ENCODE measurements around the gene PLIN5.

PLIN5 gene

DNA sequence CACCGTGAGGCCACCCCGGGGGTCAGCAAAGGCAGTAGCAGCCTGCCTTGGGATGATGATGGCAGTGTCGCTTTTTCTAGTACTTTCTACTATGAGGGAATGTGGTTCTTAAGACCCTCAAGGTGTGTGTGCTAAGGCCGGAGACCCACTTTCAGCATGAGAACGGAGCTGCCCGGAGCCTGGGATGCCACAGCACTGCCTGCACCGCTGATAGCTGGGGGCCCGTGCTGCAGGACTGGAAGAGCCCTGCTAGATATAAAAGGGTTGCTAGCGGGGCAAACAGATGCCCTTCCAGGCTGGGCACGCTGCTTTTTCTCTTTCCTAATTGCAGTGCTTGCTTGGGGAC lies 31.2 kb downstream of the PLIN5 start:
- DNase-seq: no peak

DNA sequence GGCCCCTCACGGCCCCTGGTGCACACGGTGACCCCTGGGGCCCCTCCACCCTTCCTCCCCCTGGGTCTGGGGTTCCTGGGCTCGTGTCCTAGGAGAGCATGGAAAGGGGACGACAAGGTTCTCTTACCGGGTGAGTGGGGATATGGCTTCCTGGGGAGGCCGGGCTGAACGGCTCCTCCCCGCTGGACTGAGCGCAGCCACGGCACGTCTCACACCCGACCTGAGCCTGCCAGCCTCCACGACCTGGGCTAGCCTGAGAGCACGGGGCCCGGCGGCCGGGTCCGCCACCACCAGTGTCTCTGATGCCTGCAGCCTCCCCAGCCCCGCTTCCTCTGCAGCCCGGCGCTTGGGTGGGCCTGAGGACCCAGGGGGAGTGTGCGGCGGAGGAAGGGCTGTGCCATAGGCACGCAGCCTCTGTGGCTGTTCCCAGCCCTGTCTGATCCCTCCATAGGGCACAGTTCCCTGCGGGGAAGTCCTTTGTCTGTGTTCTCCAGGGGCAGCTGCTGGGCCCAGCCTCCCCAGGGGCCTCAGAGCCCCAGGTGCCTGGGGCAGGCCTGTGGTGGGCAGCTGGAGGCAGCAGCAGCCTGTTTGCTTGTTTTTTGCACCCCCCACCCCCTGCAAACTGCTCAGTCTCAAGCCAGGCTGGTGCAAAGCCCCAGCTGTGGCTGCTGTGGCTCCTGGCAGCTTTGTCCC lies 31.7 kb downstream of the PLIN5 start:
- no peak for DNase-seq

DNA sequence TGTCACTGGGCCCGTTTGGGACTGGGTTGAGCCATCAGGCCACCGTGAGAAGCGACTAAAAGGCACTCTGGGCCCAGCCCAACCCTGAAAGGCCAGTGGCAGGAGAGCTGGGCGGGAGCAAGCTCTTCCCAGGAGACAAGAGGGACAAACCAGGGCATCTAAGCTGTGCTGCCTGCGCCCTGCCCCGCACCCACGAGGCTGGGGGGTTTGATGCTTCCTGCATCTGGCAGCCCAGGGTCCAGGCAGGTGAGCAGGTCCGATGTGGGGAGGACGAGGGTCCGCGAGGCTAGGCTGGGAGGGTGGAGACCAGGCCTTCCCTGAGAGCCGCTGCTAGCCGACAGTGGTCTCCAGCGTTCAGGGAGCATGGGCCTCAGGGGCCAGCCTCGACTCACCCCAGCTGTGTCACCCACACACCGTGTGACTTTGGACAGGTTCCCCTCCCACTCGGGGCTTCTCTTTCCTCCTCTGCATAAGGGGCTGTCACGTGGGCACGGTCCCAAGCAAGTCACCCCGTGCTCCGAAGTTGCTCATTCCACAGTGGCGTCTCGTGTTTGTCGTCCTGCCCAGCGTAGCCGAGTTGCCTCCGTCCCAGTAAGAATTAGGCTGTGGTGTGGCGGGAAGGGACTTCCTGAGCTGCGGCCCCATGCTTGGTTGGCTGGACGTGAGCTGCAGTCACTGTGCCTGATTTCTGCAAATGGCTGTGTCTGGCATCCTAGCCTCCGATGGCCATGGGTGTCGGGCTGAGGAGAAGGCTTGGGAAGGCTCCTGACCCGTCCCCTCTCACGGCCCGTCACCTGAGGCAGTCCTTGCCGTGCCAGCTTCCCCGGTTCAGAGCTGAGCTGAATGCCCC lies 32.5 kb downstream of the PLIN5 start:
- no peak for DNase-seq

DNA sequence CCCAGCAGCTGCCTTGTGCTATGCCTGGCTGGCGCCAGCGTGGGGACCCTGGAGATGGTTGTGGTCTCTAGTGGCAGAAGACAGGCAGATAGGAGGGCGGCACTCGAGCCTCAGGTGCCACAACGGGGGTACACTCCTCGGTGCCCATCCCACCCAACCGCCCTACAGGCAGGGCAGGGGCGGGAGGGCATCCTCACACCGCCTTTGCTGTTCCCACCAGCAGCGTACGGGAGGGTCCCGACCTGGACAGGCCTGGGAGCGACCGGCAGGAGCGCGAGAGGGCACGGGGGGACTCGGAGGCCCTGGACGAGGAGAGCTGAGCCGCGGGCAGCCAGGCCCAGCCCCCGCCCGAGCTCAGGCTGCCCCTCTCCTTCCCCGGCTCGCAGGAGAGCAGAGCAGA lies 33.3 kb downstream of the PLIN5 start:
- DNase-seq: no peak

DNA sequence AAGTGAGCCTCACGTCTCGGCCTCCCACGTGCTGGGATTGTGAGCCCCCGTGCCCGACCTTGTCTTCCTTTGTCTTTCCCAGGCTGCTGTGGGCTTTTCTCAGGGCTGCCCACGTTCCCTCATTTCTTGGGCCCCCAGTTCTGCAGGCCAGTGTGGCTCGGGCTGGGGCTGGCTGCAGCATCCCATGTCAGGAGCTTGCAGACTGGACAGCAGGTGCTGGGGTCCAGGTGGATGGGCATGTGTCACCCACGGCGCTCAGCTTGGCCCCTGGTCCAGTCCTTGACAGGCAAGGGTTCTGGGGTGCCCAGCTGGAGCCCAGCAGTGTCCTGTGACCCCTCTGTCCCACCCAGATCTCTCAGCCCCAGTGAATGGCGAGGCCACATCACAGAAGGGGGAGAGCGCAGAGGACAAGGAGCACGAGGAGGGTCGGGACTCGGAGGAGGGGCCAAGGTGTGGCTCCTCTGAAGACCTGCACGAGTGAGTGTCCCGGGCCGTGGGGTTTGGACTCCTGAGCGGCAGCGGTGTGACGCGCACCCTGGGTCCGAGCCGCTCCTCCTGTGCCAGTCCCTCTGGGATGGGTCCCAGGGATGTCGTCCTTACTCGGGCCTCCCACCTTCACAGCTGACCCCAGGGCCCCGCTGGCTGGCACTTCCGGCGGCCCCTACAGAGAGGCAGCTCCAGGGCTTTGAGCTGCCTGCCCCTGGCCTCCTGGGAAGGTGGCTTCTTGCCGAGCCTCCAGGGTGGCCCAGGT lies 34.0 kb downstream of the PLIN5 start:
- DNase-seq: no peak

DNA sequence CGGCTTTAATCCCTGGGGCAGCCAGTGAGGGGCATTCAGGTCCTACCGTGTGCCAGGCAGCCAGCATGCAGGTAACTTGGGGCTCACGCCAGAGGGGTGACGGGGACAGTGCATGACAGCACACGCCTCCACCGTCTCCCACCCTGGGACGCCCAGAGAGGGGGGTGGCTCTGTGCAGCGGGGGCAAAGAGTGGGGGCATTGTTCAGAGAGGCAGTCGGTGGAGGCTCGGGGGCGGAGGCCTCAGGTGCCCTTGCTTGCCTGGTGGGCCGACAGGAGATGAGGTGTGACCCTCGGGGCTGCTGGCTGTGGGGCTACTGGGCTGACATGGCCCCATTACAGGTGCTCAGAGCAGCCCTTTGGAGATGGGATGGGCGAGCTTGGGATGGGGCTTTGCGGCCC lies 35.2 kb downstream of the PLIN5 start:
- no peak for DNase-seq

DNA sequence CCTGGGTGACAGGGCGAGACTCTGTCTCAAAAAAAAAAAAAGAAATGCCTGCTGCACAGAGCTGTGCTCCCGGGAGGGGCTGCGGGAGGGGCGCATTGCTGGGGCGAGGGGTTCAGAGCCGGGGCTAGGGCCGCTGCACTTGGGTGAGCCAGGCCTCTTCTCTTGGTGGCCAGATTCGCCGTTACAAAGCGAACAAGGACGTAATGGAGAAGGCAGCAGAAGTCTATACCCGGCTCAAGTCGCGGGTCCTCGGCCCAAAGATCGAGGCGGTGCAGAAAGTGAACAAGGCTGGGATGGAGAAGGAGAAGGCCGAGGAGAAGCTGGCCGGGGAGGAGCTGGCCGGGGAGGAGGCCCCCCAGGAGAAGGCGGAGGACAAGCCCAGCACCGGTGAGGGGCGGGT lies 35.7 kb downstream of the PLIN5 start:
- DNase-seq: no peak

DNA sequence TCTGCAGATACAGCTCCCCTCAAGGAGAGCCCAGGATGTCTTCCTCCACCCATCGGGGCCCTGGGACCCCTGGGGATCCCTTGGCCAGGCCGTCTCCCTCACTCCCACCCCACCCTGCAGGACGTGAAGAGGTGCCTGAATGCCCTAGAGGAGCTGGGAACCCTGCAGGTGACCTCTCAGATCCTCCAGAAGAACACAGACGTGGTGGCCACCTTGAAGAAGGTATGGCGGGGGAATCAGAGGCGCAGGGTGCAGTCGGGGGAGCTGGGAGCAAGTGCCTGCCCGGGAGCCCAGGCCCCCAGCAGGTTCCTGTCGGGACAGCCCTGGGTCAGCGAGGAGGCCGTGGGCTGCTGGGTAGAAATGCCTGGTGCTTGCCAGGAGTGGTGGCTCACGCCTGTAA lies 36.3 kb downstream of the PLIN5 start:
- no peak for DNase-seq

DNA sequence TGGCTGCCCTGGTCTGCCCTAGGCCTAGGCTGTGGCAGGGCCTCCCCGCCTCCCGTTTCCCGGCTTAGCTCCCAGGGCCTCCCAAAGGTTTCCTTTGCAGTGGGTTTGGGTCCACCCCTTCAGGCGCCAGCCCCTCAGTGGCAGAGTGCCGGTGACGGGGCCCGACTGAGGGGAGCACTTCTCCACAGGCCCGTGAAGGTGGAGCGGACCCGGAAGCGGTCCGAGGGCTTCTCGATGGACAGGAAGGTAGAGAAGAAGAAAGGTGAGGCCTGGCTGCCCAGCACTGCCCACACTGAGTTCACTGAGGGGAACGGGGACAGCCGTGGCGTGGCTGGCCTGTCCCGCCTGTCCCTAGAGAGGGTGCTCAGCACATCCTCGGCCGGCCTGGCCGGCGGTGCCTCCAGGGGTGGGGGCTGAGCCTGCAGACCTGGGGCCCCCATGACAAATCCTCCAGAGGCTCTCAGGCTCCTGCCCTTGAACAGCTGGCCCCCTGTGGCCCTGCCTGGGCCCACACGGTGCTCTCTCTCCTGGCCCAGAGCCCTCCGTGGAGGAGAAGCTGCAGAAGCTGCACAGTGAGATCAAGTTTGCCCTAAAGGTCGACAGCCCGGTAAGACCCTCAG lies 37.1 kb downstream of the PLIN5 start:
- DNase-seq: no peak

DNA sequence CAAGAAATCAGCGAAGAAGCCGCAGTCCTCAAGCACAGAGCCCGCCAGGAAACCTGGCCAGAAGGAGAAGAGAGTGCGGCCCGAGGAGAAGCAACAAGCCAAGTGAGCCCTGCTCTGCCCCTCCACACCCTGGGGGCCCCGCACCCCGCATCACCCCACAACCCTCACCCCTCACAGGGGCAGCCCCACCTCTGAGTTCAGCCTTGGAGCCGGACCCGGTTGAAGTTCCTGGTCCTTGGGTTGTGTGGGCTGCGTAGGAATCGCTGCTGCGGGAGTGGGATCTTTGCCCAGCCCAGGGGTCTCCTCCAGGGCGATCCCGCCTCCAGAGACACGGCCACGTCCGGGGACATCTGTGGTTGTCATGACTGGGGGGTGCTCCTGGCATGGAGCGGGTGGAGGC lies 38.7 kb downstream of the PLIN5 start:
- no peak for DNase-seq

DNA sequence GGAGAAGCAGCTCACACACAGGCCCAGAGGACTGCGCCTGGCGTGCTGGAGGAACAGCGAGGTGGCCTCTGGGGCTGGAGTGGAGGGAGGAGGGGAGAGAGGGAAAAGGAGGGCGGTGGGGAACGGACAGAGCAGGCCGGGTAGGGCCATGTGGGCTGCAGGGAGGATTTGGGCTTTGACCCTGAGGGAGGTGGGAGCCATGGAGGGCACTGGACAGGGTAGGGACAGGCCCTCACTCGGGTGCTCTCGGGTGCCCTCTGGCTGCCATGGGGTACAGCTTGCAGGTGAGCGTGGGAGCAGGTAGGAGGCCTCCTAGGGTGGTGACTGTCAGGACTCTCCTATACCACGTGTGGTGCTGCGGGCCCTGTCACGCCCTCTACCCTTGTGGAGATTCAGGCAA lies 39.6 kb downstream of the PLIN5 start:
- no peak for DNase-seq

DNA sequence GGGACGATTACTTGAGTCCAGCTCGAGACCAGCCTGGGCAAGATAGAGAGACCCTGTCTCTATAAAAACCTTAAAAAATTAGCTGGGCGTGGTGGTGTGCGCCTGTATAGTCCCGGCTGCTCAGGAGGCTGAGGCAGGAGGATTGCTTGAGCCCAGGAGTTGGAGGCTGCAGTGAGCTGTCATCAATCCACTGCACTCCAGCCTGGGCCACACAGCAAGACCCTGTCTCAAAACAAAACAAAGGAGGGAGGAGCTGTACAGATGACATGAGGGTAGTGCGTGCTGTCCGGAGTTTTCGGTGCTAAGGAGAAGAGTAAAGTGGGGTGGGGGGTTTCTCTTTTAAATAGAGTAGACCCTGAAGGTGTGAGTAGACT lies 40.3 kb downstream of the PLIN5 start:
- DNase-seq: no peak

DNA sequence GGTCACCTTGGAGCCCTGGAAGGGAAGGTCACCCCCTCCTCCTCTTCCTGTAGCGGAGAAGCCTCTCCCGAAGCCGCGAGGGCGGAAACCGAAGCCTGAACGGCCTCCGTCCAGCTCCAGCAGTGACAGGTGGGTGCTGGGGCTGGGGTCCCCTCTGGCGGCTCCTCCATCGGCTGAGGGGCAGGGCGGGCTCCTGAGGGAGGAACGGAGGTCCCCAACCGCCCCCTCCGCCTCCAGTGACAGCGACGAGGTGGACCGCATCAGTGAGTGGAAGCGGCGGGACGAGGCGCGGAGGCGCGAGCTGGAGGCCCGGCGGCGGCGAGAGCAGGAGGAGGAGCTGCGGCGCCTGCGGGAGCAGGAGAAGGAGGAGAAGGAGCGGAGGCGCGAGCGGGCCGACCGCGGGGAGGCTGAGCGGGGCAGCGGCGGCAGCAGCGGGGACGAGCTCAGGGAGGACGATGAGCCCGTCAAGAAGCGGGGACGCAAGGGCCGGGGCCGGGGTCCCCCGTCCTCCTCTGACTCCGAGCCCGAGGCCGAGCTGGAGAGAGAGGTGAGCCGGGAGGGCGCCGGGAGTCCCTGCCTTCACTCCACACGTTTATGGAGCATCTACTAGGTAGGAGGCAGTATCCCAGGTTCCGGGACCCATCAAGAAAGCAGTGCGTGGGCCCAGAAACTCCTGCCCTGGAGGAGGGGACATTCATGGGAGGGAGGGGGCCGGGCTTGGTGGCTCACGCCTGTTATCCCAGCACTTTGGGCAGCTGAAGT lies 40.9 kb downstream of the PLIN5 start:
- DNase-seq: no peak

DNA sequence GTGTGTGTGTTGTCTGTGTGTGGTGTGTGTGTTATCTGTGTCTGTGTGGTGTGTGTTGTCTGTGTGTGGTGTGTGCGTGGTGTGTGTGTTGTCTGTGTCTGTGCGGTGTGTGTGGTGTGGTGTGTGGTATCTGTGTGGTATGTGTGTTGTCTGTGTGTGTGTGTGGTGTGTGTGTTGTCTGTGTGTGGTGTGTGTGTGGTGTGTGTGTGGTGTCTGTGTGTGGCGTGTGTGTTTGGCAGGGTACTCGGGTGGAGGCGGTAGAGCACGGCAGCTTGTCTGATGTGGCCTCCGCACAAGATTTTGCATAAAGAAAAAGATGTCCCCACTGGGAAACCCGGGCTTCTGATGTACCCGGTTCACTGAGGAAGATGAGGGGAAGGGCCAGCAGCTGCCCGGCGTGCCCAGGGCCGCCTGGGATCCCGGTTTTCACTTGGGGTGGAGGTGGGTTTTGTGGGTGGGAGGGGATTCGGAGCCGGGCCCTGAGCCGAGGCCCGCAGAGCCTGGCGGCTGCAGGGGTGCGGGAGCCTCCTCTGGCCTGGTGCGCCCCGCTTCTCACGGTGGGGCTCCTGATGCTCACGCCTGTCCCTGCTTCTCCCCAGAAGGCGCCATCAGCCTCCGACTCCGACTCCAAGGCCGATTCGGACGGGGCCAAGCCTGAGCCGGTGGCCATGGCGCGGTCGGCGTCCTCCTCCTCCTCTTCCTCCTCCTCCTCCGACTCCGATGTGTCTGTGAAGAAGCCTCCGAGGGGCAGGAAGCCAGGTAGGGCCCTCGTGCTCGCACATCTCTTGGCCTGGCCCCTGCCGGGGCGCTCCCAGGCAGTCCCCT lies 41.7 kb downstream of the PLIN5 start:
- no peak for DNase-seq

DNA sequence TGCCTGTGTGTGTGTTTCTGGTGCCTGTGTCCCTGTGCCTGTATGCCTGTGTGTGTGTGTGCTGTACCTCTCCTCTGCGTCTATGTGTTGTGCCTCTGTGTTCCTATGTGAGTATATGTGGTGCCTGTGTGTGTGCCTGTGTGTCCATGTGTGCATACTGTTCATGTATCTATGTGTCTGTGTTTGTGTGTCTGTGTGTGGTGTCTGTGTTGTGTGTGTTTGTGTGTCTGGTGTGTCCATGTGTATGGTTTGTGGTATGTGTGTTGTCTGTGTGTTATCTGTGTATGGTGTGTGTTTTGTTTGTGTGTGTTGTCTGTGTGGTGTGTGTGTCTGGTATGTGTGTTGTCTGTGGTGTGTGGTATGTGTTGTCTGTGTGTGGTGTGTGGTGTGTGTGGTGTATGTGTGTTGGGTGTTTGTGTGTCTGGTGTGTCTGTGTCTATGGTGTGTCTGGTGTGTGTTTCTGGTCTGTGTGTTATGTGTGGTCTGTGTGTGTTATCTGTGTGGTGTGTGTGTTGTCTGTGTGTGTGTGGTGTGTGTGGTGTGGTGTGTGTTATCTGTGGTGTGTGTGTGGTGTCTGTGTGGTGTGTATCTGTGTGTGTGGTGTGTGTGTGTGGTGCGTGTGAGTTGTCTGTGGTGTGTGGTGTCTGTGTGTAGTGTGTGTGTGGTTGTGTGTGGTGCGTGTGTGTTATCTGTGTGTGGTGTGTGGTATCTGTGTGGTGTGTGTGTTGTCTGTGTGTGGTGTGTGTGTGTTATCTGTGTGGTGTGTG lies 42.5 kb downstream of the PLIN5 start:
- DNase-seq: no peak

DNA sequence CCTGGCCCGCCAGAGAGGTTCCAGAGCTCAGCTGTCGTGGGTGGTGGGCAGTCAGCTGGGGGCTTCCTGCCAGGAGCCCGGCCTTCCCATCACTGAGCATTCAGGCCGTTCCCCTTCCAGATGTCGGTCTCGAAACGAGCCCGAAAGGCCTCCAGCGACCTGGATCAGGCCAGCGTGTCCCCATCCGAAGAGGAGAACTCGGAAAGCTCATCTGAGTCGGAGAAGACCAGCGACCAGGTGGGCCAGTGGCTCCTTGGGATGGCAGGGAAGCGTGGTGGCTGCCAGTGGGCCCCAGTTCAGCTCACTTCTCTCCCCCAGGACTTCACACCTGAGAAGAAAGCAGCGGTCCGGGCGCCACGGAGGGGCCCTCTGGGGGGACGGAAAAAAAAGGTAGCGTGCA lies 43.6 kb downstream of the PLIN5 start:
- no peak for DNase-seq

DNA sequence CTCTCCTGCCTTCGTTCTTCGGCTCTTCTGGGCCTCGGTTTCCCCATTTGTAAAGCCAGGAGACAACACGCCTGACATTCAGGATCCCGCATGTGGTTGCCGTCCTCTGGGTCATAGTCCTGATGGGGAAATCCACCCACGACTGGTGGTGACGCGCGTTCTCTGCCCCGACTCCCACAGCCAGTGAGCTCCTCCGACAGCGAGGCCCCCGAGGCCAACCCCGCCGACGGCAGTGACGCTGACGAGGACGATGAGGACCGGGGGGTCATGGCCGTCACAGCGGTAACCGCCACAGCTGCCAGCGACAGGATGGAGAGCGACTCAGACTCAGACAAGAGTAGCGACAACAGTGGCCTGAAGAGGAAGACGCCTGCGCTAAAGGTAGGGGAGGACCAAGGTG lies 46.5 kb downstream of the PLIN5 start:
- DNase-seq: no peak

DNA sequence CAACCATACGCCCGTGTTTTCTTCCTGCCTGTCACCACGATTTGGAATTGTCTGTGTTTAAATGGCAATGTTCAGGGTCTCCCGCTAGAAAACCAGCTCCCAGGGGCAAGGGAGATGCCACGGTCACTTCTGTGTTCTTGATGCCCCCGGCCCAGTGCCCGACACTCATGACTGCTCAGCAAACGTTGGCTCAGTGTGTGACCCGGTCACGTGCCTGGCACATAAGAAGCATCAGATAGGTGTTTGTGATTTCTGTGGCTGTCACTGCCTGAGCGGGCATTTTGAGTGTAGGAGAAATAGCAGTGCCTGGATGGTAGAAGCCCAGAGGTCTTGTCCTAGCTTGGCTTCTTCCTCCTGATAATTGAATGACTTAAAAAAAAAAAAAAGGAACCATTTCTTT lies 47.5 kb downstream of the PLIN5 start:
- no peak for DNase-seq

DNA sequence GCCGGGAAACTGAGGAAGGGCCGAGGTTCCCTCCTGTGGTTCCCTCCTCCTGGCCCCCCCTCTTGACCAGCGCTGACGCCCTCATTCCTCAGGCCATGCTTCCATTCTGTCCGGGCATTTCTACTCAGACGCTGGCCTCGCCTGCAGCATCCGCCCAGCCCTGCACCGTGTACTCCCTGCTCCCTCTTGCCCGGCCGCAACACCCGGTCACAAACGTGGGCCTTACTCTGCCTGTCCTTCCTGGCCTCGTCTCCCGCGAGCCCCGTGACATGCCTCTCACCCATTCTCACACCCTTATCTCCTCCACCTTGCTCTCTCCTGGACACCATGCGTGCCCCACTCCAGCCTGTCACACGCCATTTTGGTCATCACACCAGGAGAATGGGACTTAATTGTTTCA lies 51.6 kb downstream of the PLIN5 start:
- no peak for DNase-seq

DNA sequence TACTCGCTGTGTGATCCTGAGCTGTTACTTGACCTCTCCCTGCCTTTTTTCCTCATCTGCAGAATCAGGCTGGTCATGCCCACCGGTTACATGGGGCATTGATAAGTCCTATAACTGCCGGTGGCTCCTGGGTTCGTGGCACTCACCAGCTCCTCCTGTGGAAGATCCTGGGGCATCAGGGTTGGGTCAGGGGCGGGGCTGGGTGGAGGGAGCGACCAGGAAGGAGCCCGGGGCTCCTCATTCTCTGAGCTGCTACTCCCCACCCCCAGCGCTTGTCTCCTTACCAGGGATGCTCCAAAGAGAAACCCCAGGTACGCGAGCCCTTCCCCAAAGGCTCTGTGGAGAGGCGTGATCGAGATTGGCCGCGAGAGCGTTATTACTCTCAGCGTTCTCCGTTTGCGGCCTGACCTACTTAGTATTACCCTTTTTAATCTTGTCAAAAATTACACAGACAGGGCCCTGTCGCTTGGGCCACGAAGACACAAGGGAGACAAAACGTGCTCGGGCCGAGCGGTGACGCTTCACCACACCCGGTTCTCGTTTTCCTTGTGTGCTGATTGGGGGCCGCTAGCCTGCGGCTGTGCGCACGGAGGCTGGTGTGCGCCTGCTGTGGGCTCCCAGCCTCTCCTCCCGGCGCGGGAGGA lies 52.2 kb downstream of the PLIN5 start:
- no peak for DNase-seq

Measured in CD4-positive, alpha-beta T cell treated with Interleukin-17A for 1 hour (primary cell).